ENCODE results near the gene PAPPA2.

Gene PAPPA2

GRCh38 chr1:176575991-176576390 lies 113.0 kb downstream of the PAPPA2 start:
- no peak for TF ChIP-seq TEAD4 (IDR thresholded peaks at IDR 0.05)
- no peak for TF ChIP-seq REST (IDR thresholded peaks at IDR 0.05; ENCODE audit: low read depth)
- no peak for TF ChIP-seq USF1 (IDR thresholded peaks at IDR 0.05)
- no peak for TF ChIP-seq RAD21 (IDR thresholded peaks at IDR 0.05; ENCODE audit: low read depth)
- no peak for TF ChIP-seq CEBPB (IDR thresholded peaks at IDR 0.05)
- TF ChIP-seq CREB1 (IDR thresholded peaks at IDR 0.05; ENCODE audit: low read depth) = no peak
- no peak for TF ChIP-seq YY1 (IDR thresholded peaks at IDR 0.05; ENCODE audit: low read depth)
- no peak for TF ChIP-seq NFIC (IDR thresholded peaks at IDR 0.05)
- TF ChIP-seq TAF1 (IDR thresholded peaks at IDR 0.05; ENCODE audit: low read depth) = no peak
- no peak for TF ChIP-seq EGR1 (IDR thresholded peaks at IDR 0.05)
- no peak for TF ChIP-seq TCF12 (IDR thresholded peaks at IDR 0.05; ENCODE audit: low read depth)
- TF ChIP-seq MAX (IDR thresholded peaks at IDR 0.05) = no peak
- no peak for TF ChIP-seq EP300 (IDR thresholded peaks at IDR 0.05; ENCODE audit: borderline replicate concordance)
- no peak for TF ChIP-seq ZBTB7A (IDR thresholded peaks at IDR 0.05; ENCODE audit: low read depth)
- TF ChIP-seq FOXM1 (IDR thresholded peaks at IDR 0.05; ENCODE audit: borderline replicate concordance, low read depth) = no peak

- TF ChIP-seq RAD21 (IDR thresholded peaks at IDR 0.05; ENCODE audit: low read depth) = no peak
- no peak for TF ChIP-seq FOXM1 (IDR thresholded peaks at IDR 0.05; ENCODE audit: borderline replicate concordance, low read depth)
- TF ChIP-seq ZBTB7A (IDR thresholded peaks at IDR 0.05; ENCODE audit: low read depth) = no peak
- no peak for TF ChIP-seq TCF12 (IDR thresholded peaks at IDR 0.05; ENCODE audit: low read depth)
- no peak for TF ChIP-seq CEBPB (IDR thresholded peaks at IDR 0.05)
- no peak for TF ChIP-seq CREB1 (IDR thresholded peaks at IDR 0.05; ENCODE audit: low read depth)
- TF ChIP-seq EGR1 (IDR thresholded peaks at IDR 0.05) = no peak
These were observed 113.7 kb downstream of the PAPPA2 start for GRCh38 chr1:176576670-176577069.

GRCh38 chr1:176577646-176578197 lies 114.7 kb downstream of the PAPPA2 start:
- TF ChIP-seq ZBTB7A (IDR thresholded peaks at IDR 0.05; ENCODE audit: low read depth) (no peak), MAX (IDR thresholded peaks at IDR 0.05) (no peak), TEAD4 (IDR thresholded peaks at IDR 0.05) (no peak), RAD21 (IDR thresholded peaks at IDR 0.05; ENCODE audit: low read depth) (no peak), TAF1 (IDR thresholded peaks at IDR 0.05; ENCODE audit: low read depth) (no peak), CEBPB (IDR thresholded peaks at IDR 0.05) (no peak), EGR1 (IDR thresholded peaks at IDR 0.05) (no peak), REST (IDR thresholded peaks at IDR 0.05; ENCODE audit: low read depth) (no peak), EP300 (IDR thresholded peaks at IDR 0.05; ENCODE audit: borderline replicate concordance) (no peak)

GRCh38 chr1:176579087-176579486 lies 116.1 kb downstream of the PAPPA2 start:
- TF ChIP-seq MAX (IDR thresholded peaks at IDR 0.05) (no peak), CREB1 (IDR thresholded peaks at IDR 0.05; ENCODE audit: low read depth) (no peak), RAD21 (IDR thresholded peaks at IDR 0.05; ENCODE audit: low read depth) (no peak), TEAD4 (IDR thresholded peaks at IDR 0.05) (no peak), FOXM1 (IDR thresholded peaks at IDR 0.05; ENCODE audit: borderline replicate concordance, low read depth) (no peak), EP300 (IDR thresholded peaks at IDR 0.05; ENCODE audit: borderline replicate concordance) (no peak), ZBTB7A (IDR thresholded peaks at IDR 0.05; ENCODE audit: low read depth) (no peak), REST (IDR thresholded peaks at IDR 0.05; ENCODE audit: low read depth) (no peak), YY1 (IDR thresholded peaks at IDR 0.05; ENCODE audit: low read depth) (no peak), TCF12 (IDR thresholded peaks at IDR 0.05; ENCODE audit: low read depth) (no peak), NFIC (IDR thresholded peaks at IDR 0.05) (no peak), USF1 (IDR thresholded peaks at IDR 0.05) (no peak), EGR1 (IDR thresholded peaks at IDR 0.05) (no peak), TAF1 (IDR thresholded peaks at IDR 0.05; ENCODE audit: low read depth) (no peak), CEBPB (IDR thresholded peaks at IDR 0.05) (no peak)

All from Ishikawa (cell line).